ENCODE measurements around the gene MAEA. TPM values are rescaled to one million over a fixed set of nuclear protein-coding genes. Genes with fewer than 3 reads are reported as not detected.
A peak's percentile ranks its signal among the peaks of the same experiment; 100 is the strongest.

The MAEA gene
- total and polyA plus RNA-seq, 9 of the 15 experiments (the other 6 are each of a cell fraction or from before 2014, with no cell fraction given): 2.1 to 86.5 (median 45.0) TPM

DNA sequence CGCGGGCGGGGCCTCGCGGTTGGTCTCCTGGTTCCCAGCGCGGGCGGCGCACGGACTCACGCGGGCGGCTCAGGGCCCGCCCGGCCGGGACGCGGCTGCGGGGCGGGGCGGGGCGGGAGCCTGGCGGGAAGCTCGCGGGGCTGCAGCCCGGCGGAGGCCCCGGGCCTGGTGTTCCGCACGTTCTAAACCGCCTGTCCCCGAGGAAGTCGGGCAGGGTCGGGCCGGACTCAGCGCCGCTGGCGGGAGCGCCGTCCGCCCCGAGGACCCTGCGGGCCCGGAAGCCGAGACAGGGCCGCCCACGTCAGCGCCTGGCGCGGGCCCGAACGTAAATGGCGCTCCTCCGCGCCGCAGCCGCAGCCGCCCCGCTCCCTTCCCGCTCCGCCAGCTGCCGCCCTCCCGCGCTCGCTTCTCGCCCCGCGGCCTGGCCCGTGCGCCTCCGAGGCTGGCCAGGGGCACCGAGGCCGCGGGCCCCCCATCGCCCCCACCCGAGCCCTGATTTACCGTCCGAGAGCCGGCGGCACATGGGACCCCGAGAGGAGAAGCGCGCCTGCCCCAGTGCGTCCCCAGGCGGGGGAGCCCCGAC, 40.5 kb upstream of the MAEA start (continued):
- peak; percentile 44; the same call in 1 of the 2 replicates for TF ChIP-seq POLR2H (tag; IDR thresholded peaks at IDR 0.05; ENCODE audit: low read depth)
- TF ChIP-seq CBX8 (IDR thresholded peaks at IDR 0.05; ENCODE audit: borderline replicate concordance, extremely low read depth, low read depth, low read length, poor library complexity, severe bottlenecking): no peak
- TF ChIP-seq BRD9 (IDR thresholded peaks at IDR 0.05; ENCODE audit: low read depth, partially characterized antibody): no peak
- TF ChIP-seq, protein P1, sequence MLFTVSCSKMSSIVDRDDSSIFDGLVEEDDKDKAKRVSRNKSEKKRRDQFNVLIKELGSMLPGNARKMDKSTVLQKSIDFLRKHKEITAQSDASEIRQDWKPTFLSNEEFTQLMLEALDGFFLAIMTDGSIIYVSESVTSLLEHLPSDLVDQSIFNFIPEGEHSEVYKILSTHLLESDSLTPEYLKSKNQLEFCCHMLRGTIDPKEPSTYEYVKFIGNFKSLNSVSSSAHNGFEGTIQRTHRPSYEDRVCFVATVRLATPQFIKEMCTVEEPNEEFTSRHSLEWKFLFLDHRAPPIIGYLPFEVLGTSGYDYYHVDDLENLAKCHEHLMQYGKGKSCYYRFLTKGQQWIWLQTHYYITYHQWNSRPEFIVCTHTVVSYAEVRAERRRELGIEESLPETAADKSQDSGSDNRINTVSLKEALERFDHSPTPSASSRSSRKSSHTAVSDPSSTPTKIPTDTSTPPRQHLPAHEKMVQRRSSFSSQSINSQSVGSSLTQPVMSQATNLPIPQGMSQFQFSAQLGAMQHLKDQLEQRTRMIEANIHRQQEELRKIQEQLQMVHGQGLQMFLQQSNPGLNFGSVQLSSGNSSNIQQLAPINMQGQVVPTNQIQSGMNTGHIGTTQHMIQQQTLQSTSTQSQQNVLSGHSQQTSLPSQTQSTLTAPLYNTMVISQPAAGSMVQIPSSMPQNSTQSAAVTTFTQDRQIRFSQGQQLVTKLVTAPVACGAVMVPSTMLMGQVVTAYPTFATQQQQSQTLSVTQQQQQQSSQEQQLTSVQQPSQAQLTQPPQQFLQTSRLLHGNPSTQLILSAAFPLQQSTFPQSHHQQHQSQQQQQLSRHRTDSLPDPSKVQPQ (CRISPR knock-in tag; IDR thresholded peaks at IDR 0.05; ENCODE audit: borderline replicate concordance): no peak
- TF ChIP-seq BCL6 (CRISPR knock-in tag; IDR thresholded peaks at IDR 0.05): no peak
- TF ChIP-seq HNRNPK (IDR thresholded peaks at IDR 0.05; ENCODE audit: low read depth, low read length, poor library complexity, severe bottlenecking): no peak
